Measurements from ENCODE around the gene PARVG. TPM values are rescaled to one million over a fixed set of nuclear protein-coding genes. Genes with fewer than 3 reads are reported as not detected.

The PARVG gene
- total and polyA plus RNA-seq, 2 experiments from 2014 or later = 0.33 TPM; not detected in 1

GRCh38 chr22:44192816-44193534, 12.2 kb downstream of the PARVG start:
- Histone ChIP-seq H3K36me3 (no peaks in the 10 kb centered on the region), H3K27me3 (no peaks in the 10 kb centered on the region), H3K4me1 (ENCODE audit: low read depth) (no peaks in the 10 kb centered on the region), H3K4me3 (no peak overlapping the region), H3K27ac (no peak overlapping the region), H3K9me3 (ENCODE audit: low read depth) (no peaks in the 10 kb centered on the region)
- no peak for DNase-seq (ENCODE audit: low read depth in 1 of 2, low spot score in 1 of 2)
- no peak for TF ChIP-seq CTCF (IDR thresholded peaks at IDR 0.05; ENCODE audit: low read depth, low read length)

DNA sequence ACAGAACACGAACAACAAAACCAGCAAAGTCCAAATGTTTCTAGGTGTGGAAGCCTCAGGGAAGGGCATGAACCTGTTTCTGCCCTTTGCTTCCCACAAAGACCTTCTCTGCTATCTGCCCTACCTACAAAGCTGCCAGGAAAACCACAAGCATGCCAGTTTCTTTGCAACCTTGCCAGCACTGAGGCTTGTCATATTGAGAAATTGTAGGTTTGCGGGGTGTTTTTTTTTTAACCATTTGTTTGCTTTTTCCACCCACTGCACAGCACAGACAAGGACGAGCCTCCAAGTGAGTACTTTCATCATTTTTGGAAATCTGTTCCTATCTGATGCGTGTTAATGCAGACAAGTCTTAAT, 12.8 kb downstream of the PARVG start:
- no peaks in the 10 kb centered on the region for H3K9me3 ChIP-seq (ENCODE audit: low read depth)
- no peak overlapping the region for H3K4me3 ChIP-seq
- H3K27me3 ChIP-seq = no peaks in the 10 kb centered on the region
- no peak overlapping the region for H3K27ac ChIP-seq
- DNase-seq (ENCODE audit: low read depth in 1 of 2, low spot score in 1 of 2) = no peak
- no peaks in the 10 kb centered on the region for H3K36me3 ChIP-seq
- TF ChIP-seq CTCF (IDR thresholded peaks at IDR 0.05; ENCODE audit: low read depth, low read length) = no peak
- H3K4me1 ChIP-seq (ENCODE audit: low read depth) = no peaks in the 10 kb centered on the region

DNA sequence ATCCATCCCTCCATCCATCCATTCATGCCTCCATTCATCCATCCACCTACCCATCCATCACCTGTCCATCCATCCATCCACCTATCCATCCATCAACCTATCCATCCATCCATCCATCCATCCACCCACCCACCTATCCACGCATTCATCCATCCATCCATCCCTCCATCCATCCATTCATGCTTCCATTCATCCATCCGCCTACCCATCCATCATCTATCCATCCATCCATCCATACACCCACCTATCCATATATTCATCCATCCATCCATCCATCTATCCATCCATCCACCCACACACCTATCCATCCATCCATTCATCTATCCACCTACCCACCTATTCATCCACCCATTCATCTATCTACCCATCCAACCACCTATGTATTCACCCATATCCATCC, 13.8 kb downstream of the PARVG start:
- Histone ChIP-seq H3K27ac (no peak overlapping the region), H3K36me3 (no peaks in the 10 kb centered on the region), H3K9me3 (ENCODE audit: low read depth) (no peaks in the 10 kb centered on the region), H3K4me1 (ENCODE audit: low read depth) (no peaks in the 10 kb centered on the region), H3K27me3 (no peaks in the 10 kb centered on the region), H3K4me3 (no peak overlapping the region)
- TF ChIP-seq CTCF (IDR thresholded peaks at IDR 0.05; ENCODE audit: low read depth, low read length) = no peak
- DNase-seq (ENCODE audit: low read depth in 1 of 2, low spot score in 1 of 2) = no peak

DNA sequence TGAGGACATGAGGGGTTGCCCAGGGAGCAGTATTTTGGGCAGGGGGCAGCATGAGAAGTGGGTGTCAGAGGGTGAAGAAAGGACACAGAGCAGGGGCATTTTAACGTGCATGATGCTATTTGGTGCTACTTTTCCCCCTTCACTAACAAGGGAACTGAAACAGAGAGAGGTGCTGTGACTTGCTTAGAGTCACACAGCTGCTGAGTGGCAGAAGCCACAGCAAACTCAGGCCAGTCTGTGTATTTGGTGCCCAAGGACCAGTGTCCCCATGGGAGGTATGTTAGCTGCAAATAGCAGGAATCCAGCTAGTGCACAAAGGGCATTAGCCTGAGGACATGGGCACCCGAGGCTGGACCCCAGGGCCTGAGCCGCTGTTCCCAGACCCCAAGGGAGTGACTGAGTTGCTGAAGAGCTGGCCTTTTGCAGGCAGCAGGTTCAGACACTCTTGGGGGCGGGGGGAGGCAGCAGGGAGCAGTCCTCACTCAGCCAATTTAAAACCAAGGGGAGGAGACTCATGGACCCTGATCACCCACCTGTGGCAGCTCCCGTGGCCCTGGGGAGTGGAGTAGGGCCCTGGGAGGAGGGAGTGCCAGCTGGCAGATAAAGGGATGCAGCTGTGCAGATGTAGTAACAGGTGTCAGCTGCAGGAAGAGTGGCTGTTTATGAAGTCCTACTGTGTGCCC, 14.6 kb downstream of the PARVG start:
- H3K27me3 ChIP-seq = no peaks in the 10 kb centered on the region
- no peaks in the 10 kb centered on the region for H3K4me1 ChIP-seq (ENCODE audit: low read depth)
- no peak overlapping the region for H3K27ac ChIP-seq
- DNase-seq (ENCODE audit: low read depth in 1 of 2, low spot score in 1 of 2) = no peak
- H3K4me3 ChIP-seq = no peak overlapping the region
- H3K36me3 ChIP-seq = no peaks in the 10 kb centered on the region
- no peaks in the 10 kb centered on the region for H3K9me3 ChIP-seq (ENCODE audit: low read depth)
- no peak for TF ChIP-seq CTCF (IDR thresholded peaks at IDR 0.05; ENCODE audit: low read depth, low read length)

DNA sequence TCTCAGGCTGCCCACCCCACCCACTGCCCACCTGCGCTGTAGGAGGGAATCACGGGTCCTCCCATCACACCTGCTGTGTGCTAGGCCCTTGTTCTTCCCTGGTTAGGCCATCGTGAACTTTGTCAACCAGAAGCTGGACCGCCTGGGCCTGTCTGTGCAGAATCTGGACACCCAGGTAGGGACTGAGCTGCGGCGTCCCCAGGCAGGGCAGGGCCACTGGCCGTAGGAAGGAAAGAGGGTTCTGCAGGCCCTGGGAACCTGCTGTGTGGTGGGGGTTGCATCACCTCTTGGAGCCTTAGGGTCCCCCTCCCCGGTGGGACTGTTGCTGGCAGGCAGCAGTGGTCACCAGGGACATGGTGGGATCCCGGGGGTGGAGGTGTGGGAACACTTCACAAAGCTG, 15.5 kb downstream of the PARVG start:
- no peak for TF ChIP-seq CTCF (IDR thresholded peaks at IDR 0.05; ENCODE audit: low read depth, low read length)
- no peak overlapping the region for H3K4me3 ChIP-seq
- no peak overlapping the region for H3K27ac ChIP-seq
- no peaks in the 10 kb centered on the region for H3K4me1 ChIP-seq (ENCODE audit: low read depth)
- no peaks in the 10 kb centered on the region for H3K36me3 ChIP-seq
- no peaks in the 10 kb centered on the region for H3K27me3 ChIP-seq
- no peak for DNase-seq (ENCODE audit: low read depth in 1 of 2, low spot score in 1 of 2)
- H3K9me3 ChIP-seq (ENCODE audit: low read depth) = no peaks in the 10 kb centered on the region
